Tibial artery (tissue), 4 donors: ENCODE results near the gene CCDC88A.
A peak's percentile ranks its signal among the peaks of the same experiment; 100 is the strongest.
"Not testable (repeated sequence)": the region's sequence is repeated elsewhere in the genome, so short reads cannot be mapped to it uniquely, and the experiment has no call there.

ENCODE experiments used
- DNase-seq, 2 donors: peaks; one replicate each; pipeline ENCODE4 v3.0.0-alpha.2; 2019
- H3K27ac ChIP-seq, 2 donors: fragments of 200-600 bp; sonication (generic) in 1 of 2; 1 replicate in 1 of 2; 2 replicates in 1 of 2; pipeline ENCODE4 v1.5.1; 2018 to 2019; ENCODE audit warnings: mild to moderate bottlenecking in 1 of 2
- H3K27me3 ChIP-seq, 2 donors: fragments of 200-600 bp; sonication (generic) in 1 of 2; one replicate each; pipeline versions ENCODE4 v1.5.1 to v1.6.0; 2016 to 2019
- H3K36me3 ChIP-seq, 3 donors: fragments of 200-600 bp; sonication (generic) in 2 of 3; one replicate each; pipeline ENCODE4 v1.5.1; 2016 to 2019; ENCODE audit warnings: mild to moderate bottlenecking in 2 of 3
- H3K4me1 ChIP-seq, 4 donors: fragments of 200-600 bp; sonication (generic) in 2 of 4; 1 replicate in 3 of 4; 2 replicates in 1 of 4; pipeline ENCODE4 v1.5.1; 2016 to 2019
- H3K4me3 ChIP-seq, 2 donors: fragments of 200-600 bp; sonication (generic) in 1 of 2; 1 replicate in 1 of 2; 2 replicates in 1 of 2; pipeline ENCODE4 v1.5.1; 2018 to 2019; ENCODE audit warnings: mild to moderate bottlenecking in 2 of 2
- H3K9me3 ChIP-seq, 3 donors: fragments of 200-600 bp; sonication (generic) in 1 of 3; one replicate each; pipeline ENCODE4 v1.5.1; 2016 to 2019
- intact Hi-C: fragments of 100-400 bp; cut with DNase I; formaldehyde crosslinking; loops from one replicate; pipeline ENCODE4 v1.15.0; 2023; ENCODE audit warnings: low total_unique reads
- TF ChIP-seq, protein P1 (sequence below), 2 experiments: fragments of 200-600 bp in 1 of 2; fragments of 450-650 bp in 1 of 2; IDR thresholded peaks; one replicate each; pipeline ENCODE4 v1.5.1; 2017 to 2019; ENCODE audit warnings: antibody characterized with exemption in 2 of 2, mild to moderate bottlenecking in 1 of 2, moderate library complexity in 1 of 2

CCDC88A gene

DNA sequence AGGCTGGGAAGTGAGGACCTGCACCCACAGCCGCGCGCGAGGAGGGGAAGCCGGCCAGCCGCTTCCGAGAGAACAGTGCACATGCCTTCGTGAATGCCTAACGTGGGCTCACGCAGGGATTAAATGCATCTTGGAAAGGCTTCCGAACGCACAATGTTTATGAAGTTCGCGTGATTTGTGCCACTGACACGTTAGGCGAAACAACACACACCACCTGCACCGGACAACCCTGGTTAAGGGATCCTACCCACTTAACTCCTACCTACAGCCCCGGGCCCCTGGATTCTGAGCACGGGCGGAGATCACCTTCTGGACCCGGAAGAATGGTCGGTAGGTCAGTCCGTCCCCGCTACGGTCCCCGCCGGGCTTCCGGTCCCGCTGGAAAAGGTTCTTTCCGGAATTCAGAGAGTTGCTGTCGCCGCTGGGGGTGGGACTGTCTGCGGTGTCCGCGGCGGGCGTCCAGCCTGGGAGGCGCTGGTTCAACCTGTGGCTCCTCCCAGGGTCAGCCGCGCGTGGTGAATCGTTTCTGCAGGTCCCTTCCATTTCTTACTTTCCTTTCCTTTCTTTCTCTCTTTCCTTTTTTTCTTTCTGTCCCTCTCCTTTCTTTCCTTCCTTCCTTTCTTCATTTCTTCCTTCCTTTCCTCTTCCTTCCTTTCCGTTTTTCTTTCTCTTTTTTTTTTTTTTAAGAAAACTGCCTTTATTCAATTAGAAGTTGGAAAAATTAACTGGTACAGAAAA lies 150.6 kb downstream of the CCDC88A start, which contains the start of gene MTIF2:
TSS of gene MTIF2 (minus strand) at position 325 of the 738 bp plus-strand sequence. CDS start 5,373 bp downstream, outside the sequence.
- DNase-seq = peak; percentile 96 to 98
- Histone ChIP-seq H3K36me3 (peaks cover 5 to 28% (median 18%) of the 10 kb centered on the region in 3 donors), H3K4me3 (peak within 1 kb of the TSS; percentile 65 to 82), H3K27me3 (no peaks in the 10 kb centered on the region), H3K4me1 (peaks cover 0 to 15% (median 10%) of the 10 kb centered on the region in 4 donors), H3K27ac (peak within 1 kb of the TSS; percentile 86 to 87), H3K9me3 (no peaks in the 10 kb centered on the region)
- intact Hi-C loops = loop anchor here (5.0 kb wide), 1 partner anchor 163 kb away; no protein-coding TSS in a partner anchor
- TF ChIP-seq, protein P1, sequence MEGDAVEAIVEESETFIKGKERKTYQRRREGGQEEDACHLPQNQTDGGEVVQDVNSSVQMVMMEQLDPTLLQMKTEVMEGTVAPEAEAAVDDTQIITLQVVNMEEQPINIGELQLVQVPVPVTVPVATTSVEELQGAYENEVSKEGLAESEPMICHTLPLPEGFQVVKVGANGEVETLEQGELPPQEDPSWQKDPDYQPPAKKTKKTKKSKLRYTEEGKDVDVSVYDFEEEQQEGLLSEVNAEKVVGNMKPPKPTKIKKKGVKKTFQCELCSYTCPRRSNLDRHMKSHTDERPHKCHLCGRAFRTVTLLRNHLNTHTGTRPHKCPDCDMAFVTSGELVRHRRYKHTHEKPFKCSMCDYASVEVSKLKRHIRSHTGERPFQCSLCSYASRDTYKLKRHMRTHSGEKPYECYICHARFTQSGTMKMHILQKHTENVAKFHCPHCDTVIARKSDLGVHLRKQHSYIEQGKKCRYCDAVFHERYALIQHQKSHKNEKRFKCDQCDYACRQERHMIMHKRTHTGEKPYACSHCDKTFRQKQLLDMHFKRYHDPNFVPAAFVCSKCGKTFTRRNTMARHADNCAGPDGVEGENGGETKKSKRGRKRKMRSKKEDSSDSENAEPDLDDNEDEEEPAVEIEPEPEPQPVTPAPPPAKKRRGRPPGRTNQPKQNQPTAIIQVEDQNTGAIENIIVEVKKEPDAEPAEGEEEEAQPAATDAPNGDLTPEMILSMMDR (IDR thresholded peaks at IDR 0.05) = peak in 1 of 2 experiments; percentile 22

DNA sequence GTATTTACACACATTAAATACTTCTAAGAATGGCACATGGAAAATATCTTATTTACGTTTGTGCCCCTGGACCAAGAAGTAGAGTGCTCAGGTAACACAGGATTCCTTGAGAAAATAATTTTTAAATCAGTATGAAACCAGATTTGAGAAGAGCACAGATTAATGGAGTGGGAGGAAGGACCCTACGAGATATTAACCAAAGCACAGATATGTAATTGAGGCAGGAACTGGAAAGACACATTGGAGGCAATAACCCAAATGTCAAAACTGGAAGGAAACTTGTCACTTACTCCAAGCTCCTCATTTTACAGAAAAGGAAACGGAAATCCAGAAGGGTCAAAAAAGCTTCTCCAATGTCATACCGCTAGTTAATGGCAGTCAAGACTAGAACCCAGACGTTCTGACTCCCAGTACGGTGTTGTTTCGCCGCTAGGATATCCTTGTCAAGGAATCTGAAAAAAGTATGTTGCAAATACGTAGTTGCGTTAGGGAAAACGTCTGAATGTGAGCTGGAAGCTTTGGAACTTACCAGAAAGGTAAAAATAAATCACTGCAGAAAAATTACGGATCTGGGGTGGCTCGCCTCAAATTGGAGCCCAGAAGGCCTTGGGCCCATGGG lies 151.3 kb downstream of the CCDC88A start:
- intact Hi-C loops = loop anchor here (5.0 kb wide), 1 partner anchor 164 kb away; no protein-coding TSS in a partner anchor
- TF ChIP-seq, protein P1 (IDR thresholded peaks at IDR 0.05) = no peak

DNA sequence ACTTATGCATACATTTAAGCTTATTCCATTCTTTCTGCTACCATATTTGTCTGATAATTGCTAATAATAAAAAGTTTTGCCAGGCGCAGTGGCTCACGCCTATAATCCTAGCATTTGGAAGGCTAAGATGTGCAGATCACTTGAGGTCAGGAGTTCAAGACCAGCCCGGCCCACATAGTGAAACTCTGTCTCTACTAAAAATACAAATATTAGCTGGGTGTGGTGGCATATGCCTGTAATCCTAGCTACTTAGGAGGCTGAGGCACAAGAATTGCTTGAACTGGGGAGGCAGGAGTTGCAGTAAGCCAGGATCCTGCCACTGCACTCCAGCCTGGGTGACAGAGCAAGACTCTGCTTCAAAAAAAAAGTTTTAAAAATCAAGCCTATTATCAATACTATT lies 160.1 kb downstream of the CCDC88A start:
- DNase-seq, intact Hi-C loops, H3K4me3 ChIP-seq, H3K27ac ChIP-seq, H3K9me3 ChIP-seq, H3K27me3 ChIP-seq, H3K4me1 ChIP-seq: not testable (repeated sequence)
- peaks cover 42 to 90% (median 54%) of the 10 kb centered on the region in 3 donors for H3K36me3 ChIP-seq

More for the DNA sequence above, 151.3 kb downstream of the CCDC88A start:
- Histone ChIP-seq H3K4me3 (peak overlapping the region; percentile 65 to 82), H3K27me3 (no peaks in the 10 kb centered on the region), H3K9me3 (no peaks in the 10 kb centered on the region), H3K27ac (peak overlapping the region; percentile 86 to 87), H3K4me1 (peaks cover 0 to 15% (median 10%) of the 10 kb centered on the region in 4 donors), H3K36me3 (peaks cover 11 to 35% (median 24%) of the 10 kb centered on the region in 3 donors)
- no peak for DNase-seq

DNA sequence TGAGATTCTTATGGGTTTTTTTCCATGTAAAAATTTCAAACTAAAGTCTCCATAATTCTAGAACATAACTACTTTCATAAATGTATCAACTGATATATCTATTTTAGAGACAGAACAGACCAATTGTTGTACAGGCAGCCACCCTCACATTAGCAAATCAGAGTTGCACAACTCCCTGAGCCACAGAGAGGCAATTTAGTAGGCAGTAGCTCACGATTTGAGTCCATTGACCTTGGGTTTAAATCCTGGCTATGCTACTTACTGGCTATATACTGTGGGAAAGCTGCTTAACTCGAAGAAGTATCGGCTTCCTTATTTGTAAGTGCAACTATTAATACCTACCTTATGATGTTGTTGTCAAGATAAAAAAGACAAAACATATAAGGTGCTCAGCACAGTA lies 166.8 kb downstream of the CCDC88A start:
- intact Hi-C loops = no loop called here
- peaks cover 30 to 86% (median 57%) of the 10 kb centered on the region in 3 donors for H3K36me3 ChIP-seq
- TF ChIP-seq, protein P1 (IDR thresholded peaks at IDR 0.05) = no peak
- no peak for DNase-seq
- H3K27ac ChIP-seq = no peak overlapping the region
- H3K4me3 ChIP-seq = no peak overlapping the region
- no peaks in the 10 kb centered on the region for H3K27me3 ChIP-seq
- H3K9me3 ChIP-seq = no peaks in the 10 kb centered on the region
- H3K4me1 ChIP-seq = no peaks in the 10 kb centered on the region

DNA sequence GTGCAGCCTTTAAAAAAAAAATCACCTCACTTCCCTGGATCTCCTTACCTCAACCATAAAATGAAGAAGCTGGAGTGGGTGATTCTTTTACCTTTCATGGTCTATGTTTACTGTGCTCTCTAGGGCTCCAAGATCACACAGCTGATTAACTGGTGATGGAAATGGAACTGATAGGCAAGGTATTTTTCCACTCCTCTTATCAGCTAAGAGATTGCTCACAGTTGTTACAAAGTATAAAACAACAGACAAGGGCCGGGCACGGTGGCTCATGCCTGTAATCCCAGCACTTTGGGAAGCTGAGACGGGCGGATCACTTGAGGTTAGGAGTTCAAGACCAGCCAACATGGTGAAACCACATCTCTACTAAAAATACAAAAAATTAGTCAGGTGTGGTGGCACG lies 172.6 kb downstream of the CCDC88A start:
- intact Hi-C loops = no loop called here
- H3K27me3 ChIP-seq = no peaks in the 10 kb centered on the region
- H3K9me3 ChIP-seq = no peaks in the 10 kb centered on the region
- no peak overlapping the region for H3K27ac ChIP-seq
- H3K36me3 ChIP-seq = peaks cover 28 to 97% (median 63%) of the 10 kb centered on the region in 3 donors
- H3K4me1 ChIP-seq = no peaks in the 10 kb centered on the region
- no peak for DNase-seq
- H3K4me3 ChIP-seq = no peak overlapping the region
- TF ChIP-seq, protein P1 (IDR thresholded peaks at IDR 0.05) = no peak

DNA sequence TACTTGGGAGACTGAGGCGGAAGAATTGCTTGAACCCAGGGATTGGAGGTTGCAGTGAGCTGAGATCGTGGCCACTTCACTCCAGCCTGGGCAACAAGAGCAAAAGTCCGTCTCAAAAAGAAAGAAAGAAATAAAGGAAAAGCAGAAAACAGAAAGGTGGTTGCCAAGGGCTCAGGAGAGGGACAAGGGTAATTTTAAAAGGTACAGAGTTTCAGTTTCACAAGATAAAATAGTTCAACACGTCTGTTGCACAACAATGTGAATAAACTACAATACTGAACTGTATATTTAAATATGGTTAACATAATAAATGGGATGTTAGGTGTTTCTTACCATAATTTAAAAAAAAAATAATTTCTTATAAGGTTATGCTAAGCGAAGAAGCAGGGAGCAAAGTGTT lies 174.2 kb downstream of the CCDC88A start:
- DNase-seq = no peak
- Histone ChIP-seq H3K27me3 (no peaks in the 10 kb centered on the region), H3K27ac (no peak overlapping the region), H3K9me3 (no peaks in the 10 kb centered on the region), H3K4me1 (no peaks in the 10 kb centered on the region), H3K36me3 (peaks cover 36 to 90% (median 60%) of the 10 kb centered on the region in 3 donors), H3K4me3 (no peak overlapping the region)
- TF ChIP-seq, protein P1 (IDR thresholded peaks at IDR 0.05) = no peak
- intact Hi-C loops = no loop called here
